Liver (tissue), 9 donors: Measurements from ENCODE around the gene JCAD. TPM values are rescaled to one million over a fixed set of nuclear protein-coding genes. Genes with fewer than 3 reads are reported as not detected.
A peak's percentile ranks its signal among the peaks of the same experiment; 100 is the strongest.

Source experiments
- DNase-seq: peaks from one replicate; pipeline ENCODE4 v3.0.0-alpha.2; 2017; ENCODE audit warnings: low spot score
- H3K27ac ChIP-seq, 2 donors: one replicate each; pipeline ENCODE4 v1.7.0; 2013; ENCODE audit warnings: inconsistent platforms in 2 of 2, low read length in 2 of 2, control low read depth in 1 of 2, low read depth in 1 of 2, mild to moderate bottlenecking in 1 of 2
- H3K27me3 ChIP-seq, 4 donors: one replicate each; pipeline versions ENCODE4 v1.6.1 to v1.7.0; 2013; ENCODE audit warnings: low read length in 3 of 4, inconsistent platforms in 1 of 4, mild to moderate bottlenecking in 1 of 4, moderate library complexity in 1 of 4; ENCODE audit not compliant: control insufficient read depth in 4 of 4, insufficient read depth in 4 of 4
- H3K36me3 ChIP-seq, 4 donors: one replicate each; pipeline versions ENCODE4 v1.6.1 to v1.7.0; 2013; ENCODE audit warnings: low read length in 3 of 4, mild to moderate bottlenecking in 3 of 4, low read depth in 1 of 4, moderate library complexity in 1 of 4; ENCODE audit not compliant: control insufficient read depth in 4 of 4, insufficient read depth in 3 of 4
- H3K4me1 ChIP-seq, 4 donors: one replicate each; pipeline versions ENCODE4 v1.6.1 to v1.7.0; 2013; ENCODE audit warnings: low read length in 3 of 4, mild to moderate bottlenecking in 3 of 4, moderate library complexity in 1 of 4; ENCODE audit not compliant: control insufficient read depth in 4 of 4, insufficient read depth in 4 of 4
- H3K4me3 ChIP-seq, 3 donors: one replicate each; pipeline versions ENCODE4 v1.6.1 to v1.7.0; 2013; ENCODE audit warnings: low read length in 3 of 3, control low read depth in 1 of 3, low read depth in 1 of 3, mild to moderate bottlenecking in 1 of 3
- H3K9ac ChIP-seq, 2 donors: one replicate each; pipeline ENCODE4 v1.7.0; 2013; ENCODE audit warnings: low read length in 2 of 2, mild to moderate bottlenecking in 2 of 2, moderate library complexity in 2 of 2, control low read depth in 1 of 2, low read depth in 1 of 2
- H3K9me3 ChIP-seq, 4 donors: one replicate each; pipeline versions ENCODE4 v1.6.1 to v1.7.0; 2013; ENCODE audit warnings: low read length in 3 of 4; ENCODE audit not compliant: control insufficient read depth in 4 of 4
- EGR1 ChIP-seq, 2 donors: IDR thresholded peaks; 2 replicates each; pipeline ENCODE4 v1.6.1; 2016 to 2018; ENCODE audit warnings: antibody characterized with exemption in 2 of 2, low read depth in 2 of 2
- FOXA1 ChIP-seq: IDR thresholded peaks from 2 replicates; pipeline ENCODE4 v1.6.1; 2016; ENCODE audit warnings: antibody characterized with exemption
- GABPA ChIP-seq, 2 donors: IDR thresholded peaks in 1 of 2; conservative IDR thresholded peaks in 1 of 2; 2 replicates each; pipeline ENCODE4 v1.6.1; 2016; ENCODE audit warnings: antibody characterized with exemption in 2 of 2, mild to moderate bottlenecking in 1 of 2, moderate library complexity in 1 of 2
- HNF4A ChIP-seq, 2 donors: conservative IDR thresholded peaks; 2 replicates each; pipeline ENCODE4 v1.6.1; 2016; ENCODE audit warnings: antibody characterized with exemption in 2 of 2, mild to moderate bottlenecking in 2 of 2
- HNF4G ChIP-seq: IDR thresholded peaks from 2 replicates; pipeline ENCODE4 v1.6.1; 2016; ENCODE audit warnings: antibody characterized with exemption
- NR2F2 ChIP-seq: IDR thresholded peaks from 2 replicates; pipeline ENCODE4 v1.6.1; 2016; ENCODE audit warnings: antibody characterized with exemption
- RAD21 ChIP-seq, 2 donors: IDR thresholded peaks; 2 replicates each; pipeline ENCODE4 v1.6.1; 2016; ENCODE audit warnings: antibody characterized with exemption in 2 of 2, mild to moderate bottlenecking in 2 of 2
- RXRA ChIP-seq, 2 donors: IDR thresholded peaks; 2 replicates each; pipeline ENCODE4 v1.6.1; 2017 to 2018; ENCODE audit warnings: antibody characterized with exemption in 2 of 2, mild to moderate bottlenecking in 1 of 2
- SP1 ChIP-seq: IDR thresholded peaks from 2 replicates; pipeline ENCODE4 v1.6.1; 2018; ENCODE audit warnings: antibody characterized with exemption, mild to moderate bottlenecking
- ZBTB33 ChIP-seq: IDR thresholded peaks from 2 replicates; pipeline ENCODE4 v1.6.1; 2016; ENCODE audit warnings: antibody characterized with exemption
- WGBS: extraction: QIAGEN DNeasy Blood & Tissue Kit; methylation state at CpG from one replicate; pipeline ENCODE4 v1.1.7; 2013; 5-methylcytosine and 5-hydroxymethylcytosine counted together
- polyA plus RNA-seq, 2 donors: library from polyadenylated mRNA; stranded (reverse) in 1 of 2; unstranded in 1 of 2; fragments of 200-250 nt in 1 of 2; fragments of >200 nt in 1 of 2; fragmentation: Nextera tagmentation in 1 of 2; extraction: Ambion mirVana in 1 of 2; gene quantifications; one replicate each; pipeline versions ENCODE4 v1.2.1 to v1.2.3, GENCODE V29; 2013 to 2015
- total RNA-seq, 2 donors: library from RNA; depleted of rRNA; stranded (reverse); fragments of >200 nt; gene quantifications; one replicate each; pipeline ENCODE4 v1.2.3, GENCODE V29; 2014
- TF ChIP-seq, protein P1 (sequence below): IDR thresholded peaks from 2 replicates; pipeline ENCODE4 v1.6.1; 2016; ENCODE audit warnings: antibody characterized with exemption
- TF ChIP-seq, protein P2 (sequence below): IDR thresholded peaks from 2 replicates; pipeline ENCODE4 v1.6.1; 2016; ENCODE audit warnings: antibody characterized with exemption
- TF ChIP-seq, protein P3 (sequence below): fragments of 150-350 bp; IDR thresholded peaks from 2 replicates; pipeline ENCODE4 v1.5.1; 2017; ENCODE audit warnings: improper control_type of control experiment, low read depth, low read length; ENCODE audit not compliant: missing input control
- donor health status: healthy.
- donor health status: healthy.
- donor health status: healthy.
- donor health status: healthy.
- donor health status: healthy.

The JCAD gene
- total and polyA plus RNA-seq, 4 donors: 0.77 to 3.2 (median 1.1) TPM

DNA sequence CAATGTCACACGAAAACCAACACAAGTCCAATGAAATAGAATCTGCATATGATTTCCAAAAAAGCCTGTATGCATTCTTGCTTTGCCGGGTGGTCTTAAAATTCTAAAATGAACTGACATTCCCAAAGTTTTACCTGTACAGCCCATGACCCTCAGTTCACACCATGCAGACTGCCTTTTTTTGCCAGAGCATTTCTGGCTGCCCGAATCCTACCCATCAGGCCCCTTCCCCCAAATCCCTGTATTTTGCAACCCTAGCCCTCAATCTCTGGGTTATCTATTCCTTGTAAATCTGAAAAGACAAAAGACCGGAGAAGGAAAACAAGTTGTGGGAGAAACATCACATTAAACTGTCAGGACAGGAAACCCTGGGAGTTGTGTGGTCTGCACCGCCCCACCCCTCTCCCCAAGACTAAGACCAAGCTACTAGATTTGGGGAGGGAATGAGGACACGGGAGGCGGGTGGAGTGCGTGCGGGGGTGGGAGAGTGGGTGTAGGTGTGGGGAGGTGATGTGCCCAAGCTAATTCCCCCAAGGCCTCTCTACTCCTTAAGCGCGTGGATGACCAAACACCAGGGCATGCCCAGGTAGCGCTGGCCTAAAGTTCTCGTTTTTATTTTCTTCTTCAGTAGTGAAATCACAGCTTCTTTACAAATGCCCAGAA lies 1.4 kb downstream of the JCAD start (continued):
- TF ChIP-seq RAD21 (IDR thresholded peaks at IDR 0.05) (no peak), RXRA (IDR thresholded peaks at IDR 0.05) (no peak), NR2F2 (no peak)

GRCh38 chr10:30057421-30057841 lies 2.0 kb downstream of the JCAD start:
- no peaks in the 10 kb centered on the region for H3K36me3 ChIP-seq
- TF ChIP-seq GABPA (IDR thresholded peaks at IDR 0.05 in 1 of 2, conservative IDR thresholded peaks at IDR 0.05 in 1 of 2) (no peak), EGR1 (IDR thresholded peaks at IDR 0.05; ENCODE audit: low read depth in 2 of 2) (no peak), RAD21 (IDR thresholded peaks at IDR 0.05) (no peak), HNF4A (conservative IDR thresholded peaks at IDR 0.05) (no peak), HNF4G (no peak), SP1 (no peak), ZBTB33 (no peak), RXRA (IDR thresholded peaks at IDR 0.05) (no peak)
- TF ChIP-seq, protein P1, sequence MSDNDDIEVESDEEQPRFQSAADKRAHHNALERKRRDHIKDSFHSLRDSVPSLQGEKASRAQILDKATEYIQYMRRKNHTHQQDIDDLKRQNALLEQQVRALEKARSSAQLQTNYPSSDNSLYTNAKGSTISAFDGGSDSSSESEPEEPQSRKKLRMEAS: no peak
- TF ChIP-seq, protein P2, sequence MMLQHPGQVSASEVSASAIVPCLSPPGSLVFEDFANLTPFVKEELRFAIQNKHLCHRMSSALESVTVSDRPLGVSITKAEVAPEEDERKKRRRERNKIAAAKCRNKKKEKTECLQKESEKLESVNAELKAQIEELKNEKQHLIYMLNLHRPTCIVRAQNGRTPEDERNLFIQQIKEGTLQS: no peak
- H3K4me1 ChIP-seq: peaks cover 0 to 8% (median 4%) of the 10 kb centered on the region in 4 donors
- no peak for DNase-seq
- no peak overlapping the region for H3K9ac ChIP-seq
- 84% methylated on average over 5 of the region's 5 CpGs for WGBS
- no peak overlapping the region for H3K4me3 ChIP-seq
- H3K27me3 ChIP-seq: no peaks in the 10 kb centered on the region
- no peaks in the 10 kb centered on the region for H3K9me3 ChIP-seq
- peak overlapping the region in 1 of 2 donors; percentile 16 for H3K27ac ChIP-seq

DNA sequence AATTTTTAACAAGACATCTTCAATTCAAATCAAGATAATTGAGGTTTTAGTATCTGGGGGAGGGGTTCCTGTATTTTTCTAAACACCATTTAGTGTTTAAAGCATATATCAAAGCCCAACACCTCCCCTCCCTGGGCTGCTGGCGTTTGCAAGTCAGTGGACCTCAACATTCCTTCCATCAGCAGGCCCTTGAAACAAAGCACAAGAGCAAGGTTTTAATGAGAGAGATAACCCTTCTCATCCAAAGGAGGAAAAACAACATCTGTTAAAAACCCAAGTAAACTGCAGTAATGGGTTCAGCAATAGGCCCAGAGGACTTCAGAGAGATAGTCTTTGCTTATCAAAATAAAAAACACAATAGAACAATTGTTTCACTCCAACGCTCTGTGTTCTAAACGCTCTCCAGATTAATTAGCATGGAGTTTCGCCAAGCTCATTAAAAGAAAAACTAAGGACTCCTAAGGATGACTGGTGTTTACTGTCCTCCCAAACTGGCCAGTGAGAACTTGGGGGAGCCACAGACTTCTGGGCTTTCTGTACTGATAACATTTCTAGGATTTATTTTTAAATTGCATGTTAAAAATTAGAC lies 2.5 kb downstream of the JCAD start:
- Histone ChIP-seq H3K36me3 (no peaks in the 10 kb centered on the region), H3K9me3 (no peaks in the 10 kb centered on the region), H3K4me3 (no peak overlapping the region), H3K9ac (no peak overlapping the region), H3K4me1 (peaks cover 0 to 8% (median 4%) of the 10 kb centered on the region in 4 donors), H3K27me3 (no peaks in the 10 kb centered on the region), H3K27ac (no peak overlapping the region)
- 79% methylated on average over 4 of the region's 4 CpGs for WGBS
- TF ChIP-seq RXRA (IDR thresholded peaks at IDR 0.05) (no peak), NR2F2 (no peak), HNF4G (no peak), FOXA1 (no peak), HNF4A (conservative IDR thresholded peaks at IDR 0.05) (no peak), EGR1 (IDR thresholded peaks at IDR 0.05; ENCODE audit: low read depth in 2 of 2) (no peak), RAD21 (IDR thresholded peaks at IDR 0.05) (no peak)
- TF ChIP-seq, protein P3, sequence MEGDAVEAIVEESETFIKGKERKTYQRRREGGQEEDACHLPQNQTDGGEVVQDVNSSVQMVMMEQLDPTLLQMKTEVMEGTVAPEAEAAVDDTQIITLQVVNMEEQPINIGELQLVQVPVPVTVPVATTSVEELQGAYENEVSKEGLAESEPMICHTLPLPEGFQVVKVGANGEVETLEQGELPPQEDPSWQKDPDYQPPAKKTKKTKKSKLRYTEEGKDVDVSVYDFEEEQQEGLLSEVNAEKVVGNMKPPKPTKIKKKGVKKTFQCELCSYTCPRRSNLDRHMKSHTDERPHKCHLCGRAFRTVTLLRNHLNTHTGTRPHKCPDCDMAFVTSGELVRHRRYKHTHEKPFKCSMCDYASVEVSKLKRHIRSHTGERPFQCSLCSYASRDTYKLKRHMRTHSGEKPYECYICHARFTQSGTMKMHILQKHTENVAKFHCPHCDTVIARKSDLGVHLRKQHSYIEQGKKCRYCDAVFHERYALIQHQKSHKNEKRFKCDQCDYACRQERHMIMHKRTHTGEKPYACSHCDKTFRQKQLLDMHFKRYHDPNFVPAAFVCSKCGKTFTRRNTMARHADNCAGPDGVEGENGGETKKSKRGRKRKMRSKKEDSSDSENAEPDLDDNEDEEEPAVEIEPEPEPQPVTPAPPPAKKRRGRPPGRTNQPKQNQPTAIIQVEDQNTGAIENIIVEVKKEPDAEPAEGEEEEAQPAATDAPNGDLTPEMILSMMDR: no peak
- no peak for DNase-seq
